ENCODE measurements around the gene CYSLTR2.

Gene CYSLTR2

DNA sequence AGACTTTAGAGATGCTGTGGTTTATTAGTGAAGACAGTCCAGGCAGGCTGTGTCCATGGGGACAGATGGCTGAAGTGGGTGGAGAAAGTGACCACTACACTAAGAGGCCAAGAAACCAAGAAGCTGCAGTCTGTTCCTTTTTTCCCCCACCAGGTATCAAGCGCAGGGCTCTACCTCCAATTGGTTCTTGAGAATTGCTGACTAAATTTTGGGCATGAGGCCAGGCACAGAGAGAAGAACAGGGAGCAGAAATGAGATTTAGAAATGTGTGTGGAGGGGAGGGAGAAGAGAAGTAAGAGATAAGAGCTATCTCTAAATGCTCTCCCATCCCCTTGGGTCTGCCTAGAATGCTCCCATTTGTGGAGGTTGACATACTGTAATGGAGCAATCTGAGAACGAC lies 12.3 kb upstream of the CYSLTR2 start:
- in situ Hi-C loops (cut with HindIII; ENCODE audit: low sequenced_read_pairs) = no loop called here
- H3K4me3 ChIP-seq (ENCODE audit: low read depth, low read length) = no peak overlapping the region
- TF ChIP-seq CTCF (IDR thresholded peaks at IDR 0.05; ENCODE audit: low read depth, low read length, missing control alignments) = no peak
- DNase-seq (ENCODE audit: low read depth) = no peak

GRCh38 chr13:48642061-48642460 lies 11.7 kb upstream of the CYSLTR2 start:
- no peak for TF ChIP-seq CTCF (IDR thresholded peaks at IDR 0.05; ENCODE audit: low read depth, low read length, missing control alignments)
- no peak for DNase-seq (ENCODE audit: low read depth)
- in situ Hi-C loops (cut with HindIII; ENCODE audit: low sequenced_read_pairs) = no loop called here
- no peak overlapping the region for H3K4me3 ChIP-seq (ENCODE audit: low read depth, low read length)

GRCh38 chr13:48643159-48643558 lies 10.6 kb upstream of the CYSLTR2 start:
- in situ Hi-C loops (cut with HindIII; ENCODE audit: low sequenced_read_pairs) = no loop called here

GRCh38 chr13:48644141-48644540 lies 9.6 kb upstream of the CYSLTR2 start:
- H3K4me3 ChIP-seq (ENCODE audit: low read depth, low read length) = no peak overlapping the region
- TF ChIP-seq CTCF (IDR thresholded peaks at IDR 0.05; ENCODE audit: low read depth, low read length, missing control alignments) = no peak
- DNase-seq (ENCODE audit: low read depth) = no peak
- in situ Hi-C loops (cut with HindIII; ENCODE audit: low sequenced_read_pairs) = no loop called here

More at GRCh38 chr13:48643159-48643558, 10.6 kb upstream of the CYSLTR2 start:
- TF ChIP-seq CTCF (IDR thresholded peaks at IDR 0.05; ENCODE audit: low read depth, low read length, missing control alignments) = no peak
- no peak for DNase-seq (ENCODE audit: low read depth)
- H3K4me3 ChIP-seq (ENCODE audit: low read depth, low read length) = no peak overlapping the region

- in situ Hi-C loops (cut with HindIII; ENCODE audit: low sequenced_read_pairs) = no loop called here
- no peak for TF ChIP-seq CTCF (IDR thresholded peaks at IDR 0.05; ENCODE audit: low read depth, low read length, missing control alignments)
- no peak for DNase-seq (ENCODE audit: low read depth)
- no peak overlapping the region for H3K4me3 ChIP-seq (ENCODE audit: low read depth, low read length)
These were observed 8.8 kb upstream of the CYSLTR2 start for GRCh38 chr13:48644951-48645350.

- no peak overlapping the region for H3K4me3 ChIP-seq (ENCODE audit: low read depth, low read length)
- DNase-seq (ENCODE audit: low read depth) = no peak
- in situ Hi-C loops (cut with HindIII; ENCODE audit: low sequenced_read_pairs) = no loop called here
- no peak for TF ChIP-seq CTCF (IDR thresholded peaks at IDR 0.05; ENCODE audit: low read depth, low read length, missing control alignments)
These were observed 7.9 kb upstream of the CYSLTR2 start for GRCh38 chr13:48645845-48646244.

DNA sequence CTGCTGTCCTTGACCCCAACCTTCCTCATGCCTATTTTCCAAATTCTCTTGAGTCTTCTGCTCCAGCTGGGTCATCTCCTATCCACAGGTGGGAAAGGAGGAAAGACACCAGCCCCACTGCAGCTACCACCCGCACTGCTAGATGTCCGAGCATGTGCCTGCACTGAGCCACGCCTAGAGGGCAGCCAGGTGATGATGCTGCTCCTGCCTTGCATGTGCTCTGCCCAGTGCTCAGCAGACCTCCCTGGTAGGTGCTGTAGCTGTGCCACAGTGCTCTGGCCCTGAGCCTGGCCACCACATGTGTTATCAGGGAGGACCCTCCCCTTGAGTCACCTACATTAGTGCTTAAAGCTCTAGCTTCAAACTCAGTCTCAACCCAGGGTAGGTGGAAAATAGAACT lies 6.9 kb upstream of the CYSLTR2 start:
- no peak for DNase-seq (ENCODE audit: low read depth)
- no peak for TF ChIP-seq CTCF (IDR thresholded peaks at IDR 0.05; ENCODE audit: low read depth, low read length, missing control alignments)
- H3K4me3 ChIP-seq (ENCODE audit: low read depth, low read length) = no peak overlapping the region
- in situ Hi-C loops (cut with HindIII; ENCODE audit: low sequenced_read_pairs) = no loop called here
